ENCODE measurements around the gene CCDC71.

Gene CCDC71

GRCh38 chr3:49132437-49133225, 33.5 kb downstream of the CCDC71 start, which contains the start of gene LAMB2 (continued):
- 0 out of 2 replicates have a peak, but pooled peaks have one; percentile 28 for TF ChIP-seq HIC1 (tag by site-specific recombination; IDR thresholded peaks at IDR 0.05)
- no peak for TF ChIP-seq ZNF624 (tag by site-specific recombination; IDR thresholded peaks at IDR 0.05)
- TF ChIP-seq IKZF3 (tag by site-specific recombination; IDR thresholded peaks at IDR 0.05) = peak; percentile 92
- no peak for TF ChIP-seq MZF1 (tag by site-specific recombination; IDR thresholded peaks at IDR 0.05; ENCODE audit: borderline replicate concordance)
- no peak for TF ChIP-seq ZNF670 (tag by site-specific recombination; IDR thresholded peaks at IDR 0.05; ENCODE audit: low read depth)
- no peak for TF ChIP-seq ZNF548 (tag by site-specific recombination; IDR thresholded peaks at IDR 0.05)
- no peak for TF ChIP-seq ZFP3 (tag by site-specific recombination; IDR thresholded peaks at IDR 0.05; ENCODE audit: low read depth)

GRCh38 chr3:49132073-49132436, 34.1 kb downstream of the CCDC71 start:
- H3K36me3 ChIP-seq (ENCODE audit: control insufficient read depth in 2 of 2, insufficient read depth in 1 of 2, low read length in 2 of 2) = peaks cover 0 to 39% of the 10 kb centered on the region in 2 experiments; a peak in 2 of 3 replicates
- ChIA-PET CTCF (interaction anchor here (0.8 to 1.0 kb wide), 2 partner anchors 39 to 108 kb away, joined by 3 to 4 read pairs; partner anchors contain the start of gene KLHDC8B), POLR2A (interaction anchor here (0.6 to 3.4 kb wide), 8 partner anchors 11 to 338 kb away, joined by 3 to 31 read pairs (median 4); partner anchors contain the start of genes DAG1, IMPDH2, QRICH1 and RHOA)
- peak overlapping the region; percentile 71 for H3K4me3 ChIP-seq (ENCODE audit: low read depth, low read length)
- H3K4me1 ChIP-seq (ENCODE audit: control insufficient read depth, insufficient read depth, low read length) = no peaks in the 10 kb centered on the region; the same call in 1 of the 2 replicates
- no peaks in the 10 kb centered on the region for H3K9me3 ChIP-seq (ENCODE audit: control insufficient read depth, insufficient read depth, low read depth, low read length)
- 0 out of 2 replicates have a peak overlapping the region, but pooled peaks have one; percentile 52 for H3K27ac ChIP-seq (ENCODE audit: extremely low read depth, low read depth, low read length)
- no peak for TF ChIP-seq ZNF670 (tag by site-specific recombination; IDR thresholded peaks at IDR 0.05; ENCODE audit: low read depth)
- TF ChIP-seq TRIM28 (IDR thresholded peaks at IDR 0.05; ENCODE audit: borderline replicate concordance, low read length) = no peak
- no peak for TF ChIP-seq ZNF239 (tag by site-specific recombination; IDR thresholded peaks at IDR 0.05)
- no peak for TF ChIP-seq KLF8 (tag by site-specific recombination; IDR thresholded peaks at IDR 0.05)
- TF ChIP-seq ZBTB26 (tag by site-specific recombination; optimal IDR thresholded peaks at IDR 0.05) = no peak
- no peak for TF ChIP-seq GLI4 (tag by site-specific recombination; IDR thresholded peaks at IDR 0.05)
- no peak for TF ChIP-seq ZNF621 (tag by site-specific recombination; IDR thresholded peaks at IDR 0.05)
- no peak for TF ChIP-seq ZBTB20 (tag by site-specific recombination; IDR thresholded peaks at IDR 0.05)
- TF ChIP-seq ZNF184 (tag by site-specific recombination; IDR thresholded peaks at IDR 0.05) = no peak

- ChIA-PET POLR2A (interaction anchor here (0.9 to 3.4 kb wide), 4 partner anchors 11 to 280 kb away, joined by 3 to 31 read pairs (median 6); partner anchors contain the start of genes QRICH1, RHOA and USP19), CTCF (interaction anchor here (0.6 kb wide), 1 partner anchor 393 kb away, joined by 4 read pairs; no protein-coding TSS in a partner anchor)
- H3K4me3 ChIP-seq (ENCODE audit: low read depth, low read length) = no peak overlapping the region
- no peaks in the 10 kb centered on the region; the same call in 1 of the 2 replicates for H3K4me1 ChIP-seq (ENCODE audit: control insufficient read depth, insufficient read depth, low read length)
- TF ChIP-seq ZNF221 (tag by site-specific recombination; IDR thresholded peaks at IDR 0.05; ENCODE audit: borderline replicate concordance) (no peak), ZNF623 (tag by site-specific recombination; IDR thresholded peaks at IDR 0.05) (peak; percentile 49; the same call in 1 of the 2 replicates), ZNF24 (tag by site-specific recombination; IDR thresholded peaks at IDR 0.05) (no peak)
- H3K36me3 ChIP-seq (ENCODE audit: control insufficient read depth in 2 of 2, insufficient read depth in 1 of 2, low read length in 2 of 2) = peaks cover 0 to 39% of the 10 kb centered on the region in 2 experiments; a peak in 2 of 3 replicates
- H3K27ac ChIP-seq (ENCODE audit: extremely low read depth, low read depth, low read length) = no peak overlapping the region
- H3K9me3 ChIP-seq (ENCODE audit: control insufficient read depth, insufficient read depth, low read depth, low read length) = no peaks in the 10 kb centered on the region
Measured at GRCh38 chr3:49131576-49131975, 34.6 kb downstream of the CCDC71 start.

Data from HEK293 (cell line).